GM18508 (cell line): ENCODE measurements around the gene NAA35.
"Not testable (repeated sequence)": the region's sequence is repeated elsewhere in the genome, so short reads cannot be mapped to it uniquely, and the experiment has no call there.

Experiments
- ATAC-seq: cut with Tn5 transposase; IDR thresholded peaks from one replicate; pipeline ENCODE4 v1.9.1; 2021; ENCODE audit warnings: moderate number of reproducible peaks; ENCODE audit not compliant: insufficient read depth, unreplicated experiment

The NAA35 gene

GRCh38 chr9:86022687-86023266 is 81.8 kb downstream of the NAA35 start:
- ATAC-seq, result no peak

- ATAC-seq, result no peak
These were observed 86.8 kb downstream of the NAA35 start for GRCh38 chr9:86027767-86028166.

GRCh38 chr9:86034863-86035734 is 94.2 kb downstream of the NAA35 start:
- no peak for ATAC-seq

- no peak for ATAC-seq
These were observed 95.0 kb downstream of the NAA35 start for GRCh38 chr9:86035827-86036440.

DNA sequence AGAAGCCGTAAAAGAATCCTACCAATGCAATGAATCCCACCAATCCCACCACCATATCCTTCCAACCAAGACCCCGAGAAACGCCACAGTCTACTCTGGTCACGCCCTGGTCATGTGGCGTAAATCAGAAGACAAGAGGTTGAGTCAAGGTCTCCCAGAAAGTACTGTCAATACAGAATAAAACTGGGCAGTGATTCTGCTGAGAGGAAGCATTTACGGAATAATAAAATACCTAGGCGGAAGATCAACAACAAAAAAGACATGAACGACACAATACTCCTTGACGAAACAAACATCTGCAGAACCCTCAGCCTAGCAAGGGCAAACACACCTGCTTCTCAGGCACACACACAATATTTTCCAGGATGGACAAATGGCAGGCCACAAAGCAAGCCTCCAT is 95.6 kb downstream of the NAA35 start:
- no peak for ATAC-seq

DNA sequence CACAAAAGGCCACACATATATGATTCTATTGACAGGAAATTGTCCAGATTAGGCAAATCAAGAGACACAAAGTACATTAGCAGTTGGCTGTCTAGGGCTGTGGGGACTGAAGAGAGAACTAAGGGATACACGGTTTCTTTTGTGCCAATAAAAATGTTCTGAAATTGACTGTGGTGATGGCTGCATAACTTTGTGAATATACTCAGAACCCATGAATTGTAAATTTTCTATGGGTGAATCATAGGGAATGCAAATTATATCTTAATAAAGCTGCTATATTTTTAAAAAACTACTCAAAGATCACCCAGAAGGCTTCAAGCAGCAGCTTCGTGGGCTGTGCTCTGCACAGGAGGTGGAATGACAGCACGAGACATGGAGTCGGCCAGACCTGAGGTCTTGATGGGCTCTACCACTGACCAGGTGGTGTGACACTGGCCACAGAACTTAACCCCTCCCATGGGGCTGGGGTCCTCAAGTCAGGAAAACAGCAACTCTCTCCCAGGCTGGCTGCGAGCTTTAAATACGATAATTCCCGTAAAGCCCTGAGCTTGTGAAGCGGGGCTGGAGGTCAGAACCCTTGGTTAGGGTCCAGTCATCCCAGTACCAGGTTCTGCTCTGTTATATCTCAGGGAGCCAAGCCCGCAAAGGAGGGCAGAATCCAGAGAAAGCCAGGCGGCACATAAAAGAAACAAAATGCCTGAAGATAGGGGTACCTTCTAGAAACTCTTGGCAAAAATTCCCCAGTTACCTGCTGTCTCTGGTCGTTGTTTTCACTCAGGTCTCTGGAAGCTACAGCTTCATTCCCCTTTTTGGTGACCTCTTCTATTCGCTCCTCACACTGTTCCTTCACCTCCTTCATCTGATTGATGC is 99.3 kb downstream of the NAA35 start:
- ATAC-seq, result no peak

DNA sequence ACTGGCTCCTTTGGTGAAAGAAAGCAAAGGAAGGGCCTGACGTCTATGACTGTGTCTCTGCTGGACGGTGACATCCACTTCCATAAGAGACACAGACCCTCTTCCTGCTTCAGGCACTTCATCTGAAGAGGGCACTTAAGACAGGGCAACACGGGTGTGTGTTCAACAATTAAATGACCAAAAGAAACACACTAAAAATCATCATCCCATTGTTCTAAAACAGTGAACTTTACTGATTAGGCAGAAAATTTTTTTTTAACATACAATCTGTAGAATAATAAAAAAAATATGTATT is 99.9 kb downstream of the NAA35 start:
- no peak for ATAC-seq

- ATAC-seq, result no peak
These were observed 100.4 kb downstream of the NAA35 start for GRCh38 chr9:86041311-86041741.

DNA sequence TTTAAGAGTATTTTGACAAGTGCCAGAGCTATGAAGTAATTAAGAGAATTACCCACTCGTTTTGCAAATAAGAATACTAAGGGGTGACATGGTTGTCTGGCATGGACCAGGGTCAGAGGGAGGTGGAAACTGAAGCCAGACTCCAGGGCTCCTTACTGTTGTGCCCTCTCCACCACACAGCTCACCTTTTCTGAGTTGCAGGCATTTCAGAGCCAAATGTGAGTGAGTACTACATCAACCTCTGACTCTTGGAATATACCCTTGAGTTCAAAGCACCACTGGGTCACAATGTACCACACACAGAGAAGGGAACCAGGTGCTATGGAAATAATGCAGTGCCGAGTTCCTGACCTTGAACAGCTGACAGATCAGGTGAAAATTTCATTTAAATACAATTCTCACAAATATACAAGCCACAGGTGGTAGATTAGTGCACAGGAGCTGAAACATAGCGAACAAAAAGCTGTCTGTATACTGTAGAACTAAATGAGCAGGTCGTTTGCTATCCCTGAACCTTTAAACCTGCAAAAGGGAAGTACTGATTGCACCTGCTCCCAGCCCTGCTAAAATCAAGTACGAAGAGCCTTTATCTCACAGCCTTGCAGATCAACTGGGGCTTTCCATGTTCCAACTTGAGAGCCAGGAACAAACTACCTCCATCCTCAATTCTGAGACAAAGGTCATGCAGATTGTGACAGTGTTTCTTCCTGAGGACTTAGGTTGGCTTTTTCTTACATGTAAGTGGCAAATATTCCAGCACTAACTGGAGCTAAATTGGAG is 101.4 kb downstream of the NAA35 start:
- ATAC-seq, result no peak

- no peak for ATAC-seq
These were observed 102.6 kb downstream of the NAA35 start for GRCh38 chr9:86043586-86043985.

GRCh38 chr9:86043999-86044398 is 103.1 kb downstream of the NAA35 start:
- ATAC-seq, result no peak

DNA sequence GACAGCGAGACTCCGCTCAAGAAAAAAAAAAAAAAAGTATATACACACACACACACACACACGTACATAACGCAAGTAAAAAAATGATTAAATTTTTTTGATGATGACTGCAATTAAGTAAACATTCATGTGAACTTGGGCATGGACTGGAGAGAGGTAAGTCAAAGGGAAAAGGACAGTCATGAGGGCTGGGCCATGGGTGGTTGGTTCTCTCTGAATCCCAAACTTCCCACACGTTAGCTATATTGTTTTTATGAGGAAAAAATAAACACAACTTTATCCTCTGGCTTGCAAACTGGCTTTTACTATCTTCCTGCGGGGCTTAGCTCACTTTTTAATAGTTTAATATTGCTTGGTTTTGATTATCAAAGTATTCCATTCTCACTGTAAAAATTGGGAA is 104.7 kb downstream of the NAA35 start:
- ATAC-seq, result no peak

DNA sequence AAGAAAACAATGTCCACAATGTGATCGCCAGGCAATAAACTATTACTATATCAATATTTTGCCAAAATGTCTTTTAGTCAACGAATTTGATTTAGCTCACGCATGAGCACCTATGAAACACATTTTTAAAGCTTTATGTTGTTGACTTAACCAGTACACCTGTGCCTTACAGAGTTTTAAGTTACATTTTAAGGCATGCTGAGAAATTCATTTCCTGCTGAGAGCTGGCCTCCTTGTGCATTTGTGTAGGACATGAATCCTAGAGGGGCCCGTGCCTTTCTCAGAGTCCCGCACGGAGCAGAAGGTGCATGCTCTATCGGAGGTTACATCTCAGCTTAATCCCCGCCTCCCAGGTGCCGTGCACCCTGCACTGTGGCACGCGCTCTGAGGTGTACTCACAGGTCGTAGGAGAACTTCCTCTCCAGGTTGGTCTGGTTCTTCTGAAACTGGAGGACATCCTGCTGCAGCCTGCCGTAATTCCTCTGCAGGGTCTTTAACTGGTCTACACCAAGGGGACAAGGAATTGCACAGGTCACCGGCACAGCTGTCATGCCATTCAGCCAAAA is 105.2 kb downstream of the NAA35 start:
- ATAC-seq, result no peak

DNA sequence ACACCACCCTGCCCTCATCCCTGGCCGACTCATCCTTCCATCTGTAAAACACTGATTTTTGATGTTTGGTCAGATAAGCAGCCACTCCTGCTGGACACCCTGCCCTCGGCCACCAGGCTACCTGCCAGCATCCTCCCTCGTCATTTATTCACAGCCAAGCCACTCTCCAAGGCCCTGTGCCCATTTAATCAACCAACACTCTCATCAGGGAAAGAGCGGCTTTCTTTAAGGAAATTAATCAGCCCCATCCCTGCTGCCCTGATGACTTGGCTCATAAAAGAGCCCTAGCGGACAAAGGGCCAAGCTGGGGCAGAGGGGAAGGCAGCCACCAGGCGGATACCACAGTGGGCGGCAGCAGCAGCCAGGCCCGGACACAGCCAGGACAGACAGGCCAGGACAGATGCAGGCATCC is 106.0 kb downstream of the NAA35 start:
- no peak for ATAC-seq

GRCh38 chr9:86047361-86047760 is 106.4 kb downstream of the NAA35 start:
- ATAC-seq, result no peak

DNA sequence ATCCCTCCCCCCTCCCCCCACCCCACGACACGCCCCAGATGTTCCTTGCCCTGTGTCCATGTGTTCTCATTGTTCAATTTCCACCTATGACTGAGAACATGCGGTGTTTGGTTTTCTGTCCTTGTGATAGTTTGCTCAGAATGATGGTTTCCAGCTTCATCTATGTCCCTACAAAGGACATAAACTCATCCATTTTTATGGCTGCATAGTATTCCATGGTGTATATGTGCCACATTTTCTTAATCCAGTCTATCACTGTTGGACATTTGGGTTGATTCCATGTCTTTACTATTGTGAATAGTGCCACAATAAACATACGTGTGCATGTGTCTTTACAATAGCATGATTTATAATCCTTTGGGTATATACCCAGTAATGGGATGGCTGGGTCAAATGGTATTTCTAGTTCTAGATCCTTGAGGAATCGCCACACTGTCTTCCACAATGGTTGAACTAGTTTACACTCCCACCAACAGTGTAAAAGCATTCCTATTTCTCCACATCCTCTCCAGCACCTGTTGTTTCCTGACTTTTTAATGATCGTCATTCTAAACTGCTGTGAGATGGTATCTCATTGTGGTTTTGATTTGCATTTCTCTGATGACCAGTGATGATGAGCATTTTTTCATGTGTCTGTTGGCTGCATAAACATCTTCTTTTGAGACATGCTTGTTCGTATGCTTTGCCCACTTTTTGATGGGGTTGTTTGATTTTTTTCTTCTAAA is 107.2 kb downstream of the NAA35 start:
- not testable (repeated sequence) for ATAC-seq

DNA sequence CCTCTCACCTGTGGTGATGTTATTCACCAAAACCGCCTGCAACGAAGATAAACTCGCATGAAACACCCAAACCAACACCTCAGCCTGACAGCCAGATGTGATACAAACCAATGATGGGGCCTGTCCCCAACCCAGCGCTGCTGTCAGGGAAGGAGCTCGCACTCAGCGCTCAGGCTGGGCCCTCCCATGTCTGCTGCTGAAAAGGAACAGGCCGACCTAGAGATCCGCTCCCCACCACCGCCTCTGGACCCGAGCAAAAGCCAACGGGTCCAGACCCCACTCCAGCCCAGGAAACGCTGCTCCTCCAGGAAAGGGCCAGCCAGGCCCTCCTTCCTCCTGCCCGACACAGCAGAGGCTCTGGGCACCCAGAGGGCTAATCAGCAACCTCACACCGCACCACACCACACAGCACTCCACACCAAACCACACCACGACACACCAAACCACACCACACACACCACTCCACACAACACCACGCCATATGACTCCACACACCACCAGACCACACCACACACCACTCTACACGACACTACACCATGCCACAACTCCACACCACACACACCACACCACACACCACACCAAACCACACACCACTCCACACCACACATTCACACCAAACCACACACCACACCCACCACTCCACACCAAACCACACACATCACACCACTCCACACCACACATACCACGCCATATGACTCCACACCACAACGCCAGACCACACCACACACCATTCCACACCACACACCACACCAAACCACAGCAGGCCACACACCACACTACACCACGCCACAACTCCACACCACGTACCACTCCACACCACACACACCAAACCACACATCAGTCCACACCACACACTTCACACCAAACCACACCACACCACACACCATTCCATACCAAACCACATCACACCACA is 111.9 kb downstream of the NAA35 start:
- ATAC-seq, result no peak

- no peak for ATAC-seq
These were observed 113.7 kb downstream of the NAA35 start for GRCh38 chr9:86054695-86055094.
